NOMO-1 treated with dmso at 0.1 percent for 144 hours (cell line): Measurements from ENCODE around the gene ENTR1.
"Not testable (repeated sequence)": the region's sequence is repeated elsewhere in the genome, so short reads cannot be mapped to it uniquely, and the experiment has no call there.

Source experiments
- DNase-seq: peaks from one replicate; lab custom pipeline; 2025; ENCODE audit not compliant: unreplicated experiment; lab: John Stamatoyannopoulos, UW

ENTR1 gene

DNA sequence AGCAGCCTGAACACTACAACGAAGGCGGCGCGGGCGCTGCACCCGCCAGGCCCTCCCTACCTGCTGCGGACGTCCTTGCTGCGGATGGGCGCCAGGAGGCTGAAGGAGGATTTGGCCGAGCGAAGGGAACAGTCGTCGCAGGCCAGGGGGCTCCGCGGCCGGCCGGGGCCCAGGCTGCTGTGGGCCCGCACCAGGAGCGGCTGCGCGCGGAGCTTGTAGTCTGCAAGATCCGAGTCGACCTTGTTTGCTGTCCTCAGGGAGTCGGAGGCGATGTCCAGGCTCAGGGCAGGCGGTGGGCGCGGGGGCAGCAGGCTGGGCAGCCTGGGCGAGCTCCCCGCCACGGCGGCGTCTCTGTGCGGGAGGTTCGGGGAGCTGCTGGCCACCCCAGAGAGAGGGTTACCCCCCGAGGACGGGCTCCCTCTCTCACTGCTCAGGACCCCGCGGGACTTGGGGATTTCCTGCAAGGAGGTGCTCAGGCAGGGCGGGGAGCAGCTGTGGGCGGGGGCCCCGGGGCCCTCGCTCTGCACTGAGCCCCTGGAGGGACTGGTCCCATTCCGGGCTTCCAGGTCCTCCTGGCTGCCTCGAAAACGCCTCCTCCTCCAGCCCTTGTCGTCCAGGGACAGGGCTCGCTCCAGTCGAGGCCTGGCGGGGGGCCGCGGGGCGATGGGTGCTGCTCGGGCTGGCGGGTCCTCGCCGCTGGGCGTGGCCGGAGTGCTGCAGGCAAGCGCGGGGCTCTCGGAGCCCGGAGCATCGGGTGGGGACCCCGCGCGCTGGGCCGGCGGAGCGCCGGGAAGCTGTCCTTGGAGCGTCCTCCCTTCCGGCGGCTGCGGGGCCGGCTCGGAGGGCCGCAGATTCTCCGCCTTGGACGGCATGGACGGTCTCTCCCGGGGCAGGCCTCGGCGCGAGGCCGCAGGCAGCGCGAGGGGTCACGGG is 28.4 kb upstream of the ENTR1 start:
- DNase-seq, result no peak

DNA sequence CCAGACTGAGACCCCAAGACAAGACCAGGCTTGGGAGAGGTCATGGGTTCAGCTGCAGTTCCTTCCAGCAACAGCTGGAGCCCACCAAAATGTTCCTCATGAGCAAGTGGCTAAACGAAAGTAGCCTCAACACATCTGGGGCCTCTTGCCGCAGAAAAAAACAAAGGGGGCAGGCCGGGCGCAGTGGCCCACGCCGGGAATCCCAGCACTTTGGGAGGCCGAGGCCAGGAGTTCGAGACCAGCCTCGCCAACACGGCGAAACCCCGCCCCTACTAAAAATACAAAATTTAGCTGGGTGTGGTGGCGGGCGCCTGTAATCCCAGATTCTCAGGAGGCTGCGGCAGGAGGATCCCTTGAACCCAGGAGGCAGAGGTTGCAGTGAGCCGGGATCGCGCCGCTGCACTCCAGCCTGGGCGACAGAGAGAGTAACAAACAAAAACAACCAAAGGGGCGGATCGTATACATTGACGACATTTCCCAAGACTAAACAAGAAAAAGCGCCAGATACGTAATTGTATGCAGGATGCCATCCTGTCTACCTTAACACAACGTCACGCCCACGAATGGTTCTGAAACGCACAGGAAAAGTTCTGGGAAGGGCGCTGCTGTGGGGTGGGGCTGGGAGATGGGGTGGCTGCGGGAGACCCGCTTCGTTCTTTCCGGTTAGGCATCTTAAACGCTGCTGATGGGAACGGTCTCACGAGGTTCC is 27.6 kb upstream of the ENTR1 start:
- DNase-seq, result no peak

DNA sequence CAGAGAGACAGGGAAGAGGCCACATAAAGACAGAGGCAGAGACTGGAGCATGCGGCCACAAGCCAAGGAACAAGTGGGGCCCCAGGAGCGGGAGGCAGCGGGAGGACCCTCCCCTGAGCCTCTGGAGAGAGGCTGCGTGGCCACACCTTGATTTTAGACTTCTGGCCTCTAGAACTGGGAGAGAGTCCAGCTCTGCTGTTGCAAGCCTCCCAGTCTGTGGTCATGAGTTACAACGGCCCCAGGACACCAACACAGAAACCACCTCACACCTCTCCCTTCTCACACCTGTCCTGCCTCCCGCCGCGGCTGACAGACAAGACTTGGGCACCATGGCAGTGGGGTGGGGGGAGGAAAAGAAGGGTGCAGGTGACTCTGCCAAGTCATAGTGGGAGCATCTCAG is 27.0 kb upstream of the ENTR1 start:
- DNase-seq, result no peak

DNA sequence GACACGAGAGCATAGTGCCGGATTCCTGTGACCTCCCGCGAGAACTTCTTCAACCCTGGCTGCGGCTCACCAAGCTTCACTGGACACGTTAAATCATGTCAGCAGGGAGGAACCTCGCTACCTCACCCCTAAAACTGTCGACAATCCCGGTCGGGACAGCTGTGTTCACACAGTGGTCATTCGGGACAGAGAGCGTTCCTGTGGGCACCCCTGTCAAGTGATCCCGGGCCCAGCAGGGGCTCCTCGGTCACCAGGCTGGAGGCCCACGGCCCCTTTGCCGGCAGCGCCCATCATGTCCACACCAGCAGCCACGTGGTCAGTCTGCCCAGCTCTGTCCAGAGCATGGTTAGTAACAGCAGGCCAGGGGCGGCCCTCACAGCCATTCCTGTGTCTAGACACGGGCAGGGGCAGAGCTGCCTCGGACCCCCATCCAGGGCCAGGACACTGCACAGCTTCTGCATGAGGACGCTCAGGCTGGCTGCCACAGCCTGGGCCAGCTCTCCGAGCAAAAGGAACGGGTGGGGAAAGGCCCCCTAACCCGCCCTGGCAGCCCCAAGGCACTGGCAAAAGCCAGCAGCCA is 25.7 kb upstream of the ENTR1 start:
- DNase-seq, result no peak

DNA sequence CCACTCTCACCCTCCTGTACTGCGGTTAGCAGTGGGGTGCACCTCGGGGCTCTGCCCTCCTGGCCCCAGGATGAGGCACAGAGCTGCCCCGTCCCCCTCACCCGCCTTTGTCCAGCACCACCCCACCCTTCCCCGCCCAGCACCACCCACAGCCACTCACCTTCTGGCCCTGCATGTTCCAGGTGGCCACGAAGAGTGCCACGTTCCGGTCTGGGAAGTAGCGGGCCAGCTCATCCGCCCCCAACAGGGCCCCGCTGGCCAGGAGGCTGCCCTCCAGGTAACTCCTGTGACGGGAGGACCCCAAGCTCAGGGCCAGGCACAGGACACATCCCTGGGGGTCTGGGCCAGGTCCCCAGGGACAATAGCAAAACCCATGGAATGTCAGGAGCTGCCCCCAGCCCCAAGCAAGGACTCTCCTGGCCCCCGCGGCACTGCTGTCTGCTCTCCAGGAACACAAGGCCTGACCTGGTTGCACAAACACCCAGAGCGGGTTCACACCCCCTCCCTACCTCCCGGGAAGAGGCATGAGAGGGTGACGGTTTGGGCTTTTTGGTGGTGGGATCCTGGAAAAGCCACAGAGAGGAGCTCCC is 24.3 kb upstream of the ENTR1 start:
- no peak for DNase-seq

DNA sequence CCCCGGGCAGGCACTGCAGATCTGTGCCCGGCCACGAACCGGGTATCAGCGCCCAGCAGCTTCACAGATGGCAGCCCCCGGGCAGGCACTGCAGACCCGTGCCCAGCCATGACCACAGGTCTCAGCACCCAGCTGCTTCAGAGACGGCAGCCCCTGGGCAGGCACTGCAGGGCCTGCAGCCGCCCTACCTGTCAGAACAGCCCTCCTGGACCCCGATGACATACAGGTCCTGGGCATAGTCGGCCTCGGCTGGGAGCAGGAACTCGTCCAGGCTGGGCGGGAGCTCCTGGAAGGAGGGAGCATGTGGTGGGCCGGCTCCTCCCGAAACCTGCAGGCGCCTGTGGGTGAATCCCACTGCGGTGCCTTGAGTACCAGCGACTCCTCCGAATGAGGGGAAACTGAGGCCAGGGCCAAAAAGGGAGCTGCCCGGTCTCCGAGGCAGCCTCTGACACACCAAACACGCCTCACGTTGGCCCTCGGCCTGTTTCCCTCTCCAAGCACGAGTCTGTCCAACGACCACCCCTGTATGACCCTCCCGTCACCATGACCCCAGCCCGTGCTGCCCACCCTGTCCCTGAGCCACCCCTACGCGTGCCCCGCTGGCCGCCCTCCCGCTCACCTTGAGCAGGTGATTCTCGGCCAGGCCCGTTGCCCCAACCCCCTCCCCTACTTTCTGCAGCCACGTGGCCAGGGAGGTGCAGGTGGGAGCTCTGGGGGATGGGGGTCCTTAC is 23.6 kb upstream of the ENTR1 start:
- DNase-seq, result no peak

DNA sequence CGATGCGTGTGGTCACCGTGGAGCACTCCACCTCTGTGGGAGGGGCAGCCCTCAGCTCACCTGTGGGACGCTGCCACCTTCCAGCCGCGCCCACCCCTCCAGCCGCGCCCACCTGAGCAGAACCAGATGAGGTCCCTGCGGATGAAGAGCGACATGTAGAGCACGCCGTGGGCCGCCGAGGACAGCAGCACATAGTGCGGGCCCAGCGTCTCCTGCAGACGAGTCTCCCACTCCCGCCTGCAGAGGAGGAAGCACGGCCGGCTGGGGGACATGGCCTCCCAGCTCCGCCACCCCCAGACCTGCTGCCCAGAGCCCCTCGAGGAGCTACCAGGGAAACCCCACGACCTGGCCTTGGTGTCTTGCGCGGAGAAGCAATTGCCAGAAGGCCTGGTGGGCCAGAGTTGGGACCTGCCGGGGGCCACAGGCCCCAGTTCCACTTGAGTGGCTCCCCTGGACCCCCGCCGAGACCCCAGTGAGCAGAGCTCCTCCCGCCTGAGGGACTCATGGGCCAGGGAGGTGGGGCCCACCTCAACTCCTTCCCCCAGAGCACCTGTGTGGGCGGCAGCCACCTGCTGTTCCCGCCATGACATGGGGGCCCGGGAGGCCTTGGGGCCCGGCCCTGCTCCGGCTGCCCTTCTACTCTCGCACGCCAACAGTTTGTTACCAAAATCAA is 22.8 kb upstream of the ENTR1 start:
- DNase-seq, result no peak

DNA sequence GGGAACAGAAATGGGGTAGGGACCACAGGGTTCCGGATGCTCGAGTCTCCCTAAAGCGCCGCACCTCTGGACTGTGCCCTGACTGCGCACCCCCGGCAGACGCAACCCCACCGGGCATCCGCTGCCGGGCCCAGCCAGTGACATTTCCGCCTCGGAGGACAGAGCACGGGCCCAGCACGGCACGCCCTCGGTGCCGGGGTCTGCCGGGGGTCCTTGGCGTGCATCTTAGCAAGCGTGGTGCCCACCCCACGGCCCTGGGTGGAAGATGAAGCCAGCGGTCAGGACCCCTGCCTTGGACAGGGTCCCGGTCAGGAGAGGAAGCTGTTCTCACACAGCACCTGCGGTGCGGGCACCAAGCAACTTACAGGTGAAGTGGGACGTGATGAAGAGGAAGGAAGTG is 22.2 kb upstream of the ENTR1 start:
- DNase-seq, result no peak

DNA sequence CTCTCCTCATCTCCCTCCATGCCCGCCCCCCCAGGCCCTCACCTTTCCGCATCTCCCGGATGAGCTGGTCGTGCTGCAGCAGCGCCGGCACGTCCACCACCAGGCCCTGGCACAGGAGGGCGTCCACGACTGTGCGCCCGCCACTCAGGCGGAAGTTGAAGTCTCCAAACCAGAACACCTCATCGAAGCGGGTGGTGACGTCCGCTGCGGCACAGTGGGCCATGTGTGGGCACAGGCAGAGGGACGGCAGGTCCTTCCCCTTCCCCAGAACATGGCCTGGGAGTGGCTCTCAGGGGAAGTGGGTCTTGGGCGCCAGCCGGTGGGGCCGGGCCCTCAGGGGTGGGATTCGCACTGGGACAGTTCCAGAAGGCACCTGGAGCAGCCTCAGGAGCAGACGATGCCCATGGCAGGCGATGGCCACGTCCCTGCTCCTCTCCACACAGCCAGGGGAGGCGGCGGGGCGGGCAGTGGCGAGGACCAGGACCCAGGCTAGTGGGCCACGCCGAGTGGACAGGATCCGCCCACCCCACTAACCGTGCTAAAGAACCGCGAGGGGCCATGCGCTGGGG is 21.5 kb upstream of the ENTR1 start:
- DNase-seq, result no peak

DNA sequence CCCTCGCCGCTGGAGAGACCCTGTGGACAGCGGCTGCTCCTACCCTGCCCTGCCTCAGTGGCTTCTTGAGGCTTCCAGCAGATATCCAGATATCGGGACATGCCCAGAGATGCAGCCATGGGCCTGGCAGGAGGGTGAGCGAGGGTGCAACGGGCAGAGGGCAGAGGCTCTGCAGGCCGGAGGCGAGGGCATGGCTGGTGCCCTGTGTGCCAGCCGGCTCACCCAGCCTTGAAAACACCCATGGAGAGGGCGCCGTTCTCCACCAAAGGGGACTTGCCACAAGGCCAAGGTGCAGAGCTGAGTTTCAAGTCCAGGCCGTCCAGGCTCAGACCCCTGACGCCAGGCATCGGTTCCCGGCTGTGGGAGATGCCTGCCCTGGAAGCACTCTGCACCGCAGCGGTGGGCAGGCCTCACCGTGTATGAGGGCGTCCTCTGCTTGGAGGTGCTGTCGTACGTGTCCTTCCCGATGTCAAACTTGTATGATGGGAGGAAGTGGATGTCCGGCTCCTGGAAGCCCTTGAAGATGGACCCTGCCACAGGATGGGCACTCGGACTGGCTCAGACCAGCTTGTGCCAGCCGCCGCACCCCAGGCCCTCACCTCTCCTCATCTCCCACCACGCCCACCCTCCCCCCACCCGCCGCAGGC is 20.3 kb upstream of the ENTR1 start:
- no peak for DNase-seq

DNA sequence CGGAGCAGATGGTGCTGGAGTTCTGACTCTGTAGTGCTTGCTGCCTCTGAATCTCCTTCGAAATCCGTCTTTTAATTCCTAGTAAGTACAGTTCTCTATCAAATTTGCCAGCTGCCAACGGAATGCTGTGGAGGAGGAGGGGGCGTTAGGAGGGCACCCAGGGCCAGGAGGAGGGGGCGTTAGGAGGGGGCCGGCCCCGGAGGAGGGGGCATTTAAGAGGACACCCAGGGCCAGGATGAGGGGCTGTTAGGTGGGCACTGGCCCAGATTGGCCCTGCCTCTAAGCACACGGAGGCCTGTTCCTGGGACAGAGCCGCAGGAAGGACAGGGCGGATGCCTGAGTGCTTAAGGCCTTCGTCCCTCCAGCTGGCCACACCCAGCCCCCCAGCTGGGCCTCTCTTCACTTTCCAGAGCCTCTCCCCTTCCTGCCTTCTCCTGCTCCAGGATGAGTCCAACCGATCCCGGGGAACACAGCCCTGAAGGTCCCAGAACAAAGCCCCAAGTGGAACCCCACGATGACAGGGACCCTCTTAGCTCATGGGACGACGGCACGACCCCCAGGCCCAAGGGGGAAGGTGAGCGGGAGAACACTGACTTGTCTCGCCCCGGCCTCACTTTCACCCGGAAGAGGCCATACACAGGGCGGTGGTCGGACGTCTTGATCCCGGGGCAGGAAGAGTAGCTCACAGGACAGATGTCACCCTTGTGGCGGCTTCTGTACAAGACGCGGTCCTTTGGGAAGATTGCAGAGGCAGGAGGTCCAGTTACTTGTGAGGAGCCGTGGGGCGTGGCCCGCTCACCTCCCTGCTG is 19.5 kb upstream of the ENTR1 start:
- no peak for DNase-seq

DNA sequence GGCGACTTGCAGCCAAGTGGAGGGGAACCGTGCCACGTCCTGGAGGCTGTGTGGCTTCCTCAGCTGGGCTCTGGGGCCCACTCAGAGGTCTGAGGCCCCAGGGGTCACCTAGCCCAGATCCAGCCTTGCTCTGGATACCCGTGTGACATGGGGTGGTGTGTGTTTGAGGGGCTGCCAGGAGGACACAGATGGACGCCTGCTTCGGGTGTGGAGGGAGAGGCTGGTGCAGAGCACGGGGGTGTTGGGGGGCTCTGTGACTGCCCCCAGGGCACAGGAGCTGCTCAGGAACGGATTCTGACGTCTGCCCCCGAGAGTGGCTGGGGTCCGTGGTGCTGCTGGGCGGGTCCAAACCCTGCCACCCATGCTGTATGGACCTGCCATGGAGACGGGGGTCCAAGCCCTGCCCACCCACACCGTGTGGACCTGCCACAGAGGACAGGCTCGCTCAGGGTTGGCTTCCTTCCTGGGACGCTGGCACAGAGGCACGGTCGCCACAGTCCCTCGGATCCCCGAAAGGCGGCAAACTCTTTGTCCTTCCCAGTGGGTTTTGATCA is 18.7 kb upstream of the ENTR1 start:
- DNase-seq, result no peak

DNA sequence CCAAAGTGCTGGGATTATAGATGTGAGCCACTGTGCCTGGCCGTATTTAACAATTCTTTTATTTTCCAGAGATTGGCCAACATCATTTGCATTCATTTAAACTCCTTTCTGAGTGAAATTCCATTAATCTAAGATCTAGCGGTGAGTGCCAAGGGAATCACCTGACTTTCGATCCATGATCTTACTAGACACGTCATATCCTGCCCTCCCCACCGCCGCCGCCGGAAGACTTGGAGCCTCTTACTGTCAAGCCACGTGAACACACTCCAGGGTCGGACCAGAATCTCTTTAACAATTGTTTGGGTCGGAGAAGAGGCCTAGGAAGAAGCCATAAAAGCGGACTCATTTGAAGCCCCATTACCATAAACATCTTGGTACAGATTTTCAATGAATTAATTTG is 16.4 kb upstream of the ENTR1 start:
- DNase-seq, result no peak

DNA sequence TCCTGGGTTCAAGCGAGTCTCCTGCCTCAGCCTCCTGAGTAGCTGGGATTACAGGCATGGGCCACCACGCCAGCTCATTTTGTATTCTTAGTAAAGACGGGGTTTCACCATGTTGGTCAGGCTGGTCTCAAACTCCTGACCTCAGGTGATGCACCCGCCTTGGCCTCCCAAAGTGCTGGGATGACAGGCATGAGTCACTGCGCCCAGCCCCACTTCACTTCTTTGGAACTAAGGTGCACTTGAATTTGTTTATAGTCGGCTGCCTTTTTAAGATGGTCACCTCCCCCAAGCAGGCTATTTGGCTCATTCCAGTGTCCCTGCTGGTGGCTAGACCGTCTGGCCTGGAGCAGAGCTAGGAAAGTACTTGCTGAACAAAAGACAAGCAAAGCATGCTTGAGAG is 15.0 kb upstream of the ENTR1 start:
- DNase-seq, result not testable (repeated sequence)

DNA sequence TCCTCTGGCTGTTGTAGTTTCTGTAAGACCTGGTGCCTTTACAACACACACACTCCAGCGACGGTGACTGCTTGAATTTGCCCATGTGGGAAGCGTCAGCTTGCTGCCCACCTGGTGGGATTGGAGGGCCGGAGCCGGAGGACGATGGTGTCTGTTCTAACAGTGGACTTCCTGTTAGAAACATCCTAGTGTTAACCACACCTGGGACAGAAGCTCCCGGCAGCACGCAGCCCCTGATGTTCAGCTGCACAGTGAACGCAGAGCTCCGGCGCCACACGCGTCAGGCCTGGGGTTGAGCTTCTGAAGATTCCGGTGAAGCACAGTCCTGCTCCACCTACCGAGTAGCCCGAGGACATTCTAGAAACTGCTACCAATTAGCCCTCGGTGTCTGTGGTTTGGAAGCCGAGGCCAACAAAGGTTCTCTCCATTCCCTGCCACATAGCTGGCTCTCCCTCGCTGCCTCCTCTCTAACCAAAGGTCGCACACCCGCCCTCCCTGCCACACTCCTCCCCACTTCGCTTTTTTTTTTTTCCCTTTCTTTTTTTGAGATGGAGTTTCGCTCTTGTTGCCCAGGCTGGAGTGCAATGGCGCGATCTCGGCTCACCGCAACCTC is 14.4 kb upstream of the ENTR1 start:
- DNase-seq, result no peak

DNA sequence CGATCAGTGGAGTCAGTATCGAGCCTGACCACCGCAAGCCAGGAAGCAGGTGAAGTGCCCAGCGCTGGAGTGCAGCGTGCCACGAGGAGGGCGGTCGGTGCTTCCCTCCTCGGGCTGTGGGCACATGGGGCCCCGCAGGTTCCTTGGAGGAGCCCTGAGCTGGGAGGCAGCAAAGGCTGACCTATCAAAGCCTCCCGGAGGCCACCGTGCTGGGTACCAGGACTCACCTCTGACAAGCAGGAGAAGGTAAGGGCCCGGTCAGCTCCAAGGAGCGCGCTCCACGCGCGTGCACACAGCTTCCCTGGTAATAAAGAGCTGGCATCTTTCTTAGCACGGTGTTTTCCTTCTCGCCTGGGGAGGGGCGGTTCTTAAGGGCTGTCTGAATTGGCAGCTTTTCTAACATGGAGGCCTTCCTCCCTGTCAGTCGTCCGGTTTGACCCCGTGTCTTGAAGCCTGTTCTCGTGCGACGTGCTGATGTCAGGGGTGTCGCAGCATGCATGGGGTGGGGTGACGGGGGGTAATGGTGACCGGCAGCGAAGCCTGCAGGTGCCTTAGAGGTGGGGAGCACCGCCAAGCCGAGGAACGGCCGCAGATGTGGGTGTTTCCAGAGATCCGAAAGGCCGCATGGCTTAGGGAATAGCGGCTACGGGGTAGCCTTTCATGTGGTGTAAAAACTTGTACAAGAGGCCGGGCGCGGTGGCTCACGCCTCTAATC is 13.2 kb upstream of the ENTR1 start:
- no peak for DNase-seq

DNA sequence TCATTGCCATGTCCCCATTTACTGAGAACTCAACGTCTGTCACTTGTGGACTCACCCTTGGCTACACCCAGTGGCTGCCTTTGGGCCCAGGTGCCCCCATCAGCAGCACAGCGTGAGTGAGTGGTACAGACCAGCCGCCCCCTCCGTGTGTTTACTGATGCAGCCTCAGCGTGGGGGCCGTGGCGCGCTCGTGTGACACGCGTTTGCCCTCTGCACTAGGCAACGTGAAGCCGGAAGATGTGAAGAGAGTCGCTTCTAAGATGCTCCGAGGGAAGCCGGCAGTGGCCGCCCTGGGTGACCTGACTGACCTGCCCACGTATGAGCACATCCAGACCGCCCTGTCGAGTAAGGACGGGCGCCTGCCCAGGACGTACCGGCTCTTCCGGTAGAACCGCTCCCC is 12.5 kb upstream of the ENTR1 start:
- no peak for DNase-seq
